ENCODE data around the gene GNB5.

The GNB5 gene

GRCh38 chr15:52224211-52224610 lies 33.0 kb upstream of the GNB5 start:
- H3K27me3 ChIP-seq (ENCODE audit: control insufficient read depth, insufficient read depth, low read length), result no peaks in the 10 kb centered on the region
- no peak overlapping the region for H3K4me3 ChIP-seq (ENCODE audit: low read depth, low read length)
- H3K9me3 ChIP-seq (ENCODE audit: control insufficient read depth, insufficient read depth, low read length), result no peaks in the 10 kb centered on the region
- no peak overlapping the region for H3K9ac ChIP-seq (ENCODE audit: low read depth, low read length)
- H3K4me1 ChIP-seq (ENCODE audit: control insufficient read depth, insufficient read depth, low read length), result no peaks in the 10 kb centered on the region
- peaks cover 16% of the 10 kb centered on the region for H3K36me3 ChIP-seq (ENCODE audit: control insufficient read depth, insufficient read depth, low read length)

GRCh38 chr15:52221730-52222129 lies 30.5 kb upstream of the GNB5 start:
- no peaks in the 10 kb centered on the region for H3K4me1 ChIP-seq (ENCODE audit: control insufficient read depth, insufficient read depth, low read length)
- H3K9me3 ChIP-seq (ENCODE audit: control insufficient read depth, insufficient read depth, low read length), result no peaks in the 10 kb centered on the region
- H3K9ac ChIP-seq (ENCODE audit: low read depth, low read length), result no peak overlapping the region
- H3K4me3 ChIP-seq (ENCODE audit: low read depth, low read length), result no peak overlapping the region
- H3K36me3 ChIP-seq (ENCODE audit: control insufficient read depth, insufficient read depth, low read length), result peaks cover 32% of the 10 kb centered on the region
- H3K27me3 ChIP-seq (ENCODE audit: control insufficient read depth, insufficient read depth, low read length), result no peaks in the 10 kb centered on the region

GRCh38 chr15:52220937-52221660 lies 29.9 kb upstream of the GNB5 start:
- H3K27me3 ChIP-seq (ENCODE audit: control insufficient read depth, insufficient read depth, low read length), result no peaks in the 10 kb centered on the region
- peaks cover 35% of the 10 kb centered on the region for H3K36me3 ChIP-seq (ENCODE audit: control insufficient read depth, insufficient read depth, low read length)
- no peak overlapping the region for H3K9ac ChIP-seq (ENCODE audit: low read depth, low read length)
- no peaks in the 10 kb centered on the region for H3K4me1 ChIP-seq (ENCODE audit: control insufficient read depth, insufficient read depth, low read length)
- no peak overlapping the region for H3K4me3 ChIP-seq (ENCODE audit: low read depth, low read length)
- no peaks in the 10 kb centered on the region for H3K9me3 ChIP-seq (ENCODE audit: control insufficient read depth, insufficient read depth, low read length)

GRCh38 chr15:52220251-52220650 lies 29.1 kb upstream of the GNB5 start:
- H3K9me3 ChIP-seq (ENCODE audit: control insufficient read depth, insufficient read depth, low read length), result no peaks in the 10 kb centered on the region
- H3K9ac ChIP-seq (ENCODE audit: low read depth, low read length), result no peak overlapping the region
- no peak overlapping the region for H3K4me3 ChIP-seq (ENCODE audit: low read depth, low read length)
- no peaks in the 10 kb centered on the region for H3K27me3 ChIP-seq (ENCODE audit: control insufficient read depth, insufficient read depth, low read length)
- peaks cover 35% of the 10 kb centered on the region for H3K36me3 ChIP-seq (ENCODE audit: control insufficient read depth, insufficient read depth, low read length)
- H3K4me1 ChIP-seq (ENCODE audit: control insufficient read depth, insufficient read depth, low read length), result no peaks in the 10 kb centered on the region

GRCh38 chr15:52218816-52219215 lies 27.6 kb upstream of the GNB5 start:
- Histone ChIP-seq H3K36me3 (ENCODE audit: control insufficient read depth, insufficient read depth, low read length) (peaks cover 37% of the 10 kb centered on the region), H3K4me1 (ENCODE audit: control insufficient read depth, insufficient read depth, low read length) (no peaks in the 10 kb centered on the region)

GRCh38 chr15:52218371-52218770 lies 27.2 kb upstream of the GNB5 start:
- Histone ChIP-seq H3K4me1 (ENCODE audit: control insufficient read depth, insufficient read depth, low read length) (no peaks in the 10 kb centered on the region), H3K9ac (ENCODE audit: low read depth, low read length) (no peak overlapping the region), H3K27me3 (ENCODE audit: control insufficient read depth, insufficient read depth, low read length) (no peaks in the 10 kb centered on the region), H3K9me3 (ENCODE audit: control insufficient read depth, insufficient read depth, low read length) (no peaks in the 10 kb centered on the region), H3K36me3 (ENCODE audit: control insufficient read depth, insufficient read depth, low read length) (peaks cover 38% of the 10 kb centered on the region), H3K4me3 (ENCODE audit: low read depth, low read length) (no peak overlapping the region)

More at GRCh38 chr15:52218816-52219215, 27.6 kb upstream of the GNB5 start:
- Histone ChIP-seq H3K4me3 (ENCODE audit: low read depth, low read length) (no peak overlapping the region), H3K27me3 (ENCODE audit: control insufficient read depth, insufficient read depth, low read length) (no peaks in the 10 kb centered on the region), H3K9ac (ENCODE audit: low read depth, low read length) (no peak overlapping the region), H3K9me3 (ENCODE audit: control insufficient read depth, insufficient read depth, low read length) (no peaks in the 10 kb centered on the region)

GRCh38 chr15:52217186-52217585 lies 26.0 kb upstream of the GNB5 start:
- Histone ChIP-seq H3K4me1 (ENCODE audit: control insufficient read depth, insufficient read depth, low read length) (no peaks in the 10 kb centered on the region), H3K9ac (ENCODE audit: low read depth, low read length) (no peak overlapping the region), H3K36me3 (ENCODE audit: control insufficient read depth, insufficient read depth, low read length) (peaks cover 39% of the 10 kb centered on the region), H3K27me3 (ENCODE audit: control insufficient read depth, insufficient read depth, low read length) (no peaks in the 10 kb centered on the region), H3K9me3 (ENCODE audit: control insufficient read depth, insufficient read depth, low read length) (no peaks in the 10 kb centered on the region), H3K4me3 (ENCODE audit: low read depth, low read length) (no peak overlapping the region)

GRCh38 chr15:52214553-52214952 lies 23.4 kb upstream of the GNB5 start:
- Histone ChIP-seq H3K36me3 (ENCODE audit: control insufficient read depth, insufficient read depth, low read length) (peaks cover 33% of the 10 kb centered on the region), H3K4me1 (ENCODE audit: control insufficient read depth, insufficient read depth, low read length) (no peaks in the 10 kb centered on the region), H3K9ac (ENCODE audit: low read depth, low read length) (no peak overlapping the region)

GRCh38 chr15:52213206-52213605 lies 22.0 kb upstream of the GNB5 start:
- Histone ChIP-seq H3K27me3 (ENCODE audit: control insufficient read depth, insufficient read depth, low read length) (no peaks in the 10 kb centered on the region), H3K9me3 (ENCODE audit: control insufficient read depth, insufficient read depth, low read length) (no peaks in the 10 kb centered on the region), H3K4me3 (ENCODE audit: low read depth, low read length) (no peak overlapping the region), H3K36me3 (ENCODE audit: control insufficient read depth, insufficient read depth, low read length) (peaks cover 26% of the 10 kb centered on the region), H3K9ac (ENCODE audit: low read depth, low read length) (no peak overlapping the region), H3K4me1 (ENCODE audit: control insufficient read depth, insufficient read depth, low read length) (no peaks in the 10 kb centered on the region)

More at GRCh38 chr15:52214553-52214952, 23.4 kb upstream of the GNB5 start:
- H3K27me3 ChIP-seq (ENCODE audit: control insufficient read depth, insufficient read depth, low read length), result no peaks in the 10 kb centered on the region
- no peak overlapping the region for H3K4me3 ChIP-seq (ENCODE audit: low read depth, low read length)
- no peaks in the 10 kb centered on the region for H3K9me3 ChIP-seq (ENCODE audit: control insufficient read depth, insufficient read depth, low read length)

- Histone ChIP-seq H3K36me3 (ENCODE audit: control insufficient read depth, insufficient read depth, low read length) (peaks cover 13% of the 10 kb centered on the region), H3K4me1 (ENCODE audit: control insufficient read depth, insufficient read depth, low read length) (no peaks in the 10 kb centered on the region), H3K9me3 (ENCODE audit: control insufficient read depth, insufficient read depth, low read length) (no peaks in the 10 kb centered on the region), H3K9ac (ENCODE audit: low read depth, low read length) (no peak overlapping the region), H3K4me3 (ENCODE audit: low read depth, low read length) (no peak overlapping the region), H3K27me3 (ENCODE audit: control insufficient read depth, insufficient read depth, low read length) (no peaks in the 10 kb centered on the region)
Observed at GRCh38 chr15:52208306-52208946, 17.2 kb upstream of the GNB5 start.

GRCh38 chr15:52207191-52207590 lies 16.0 kb upstream of the GNB5 start:
- H3K36me3 ChIP-seq (ENCODE audit: control insufficient read depth, insufficient read depth, low read length), result peaks cover 8% of the 10 kb centered on the region
- no peak overlapping the region for H3K9ac ChIP-seq (ENCODE audit: low read depth, low read length)

GRCh38 chr15:52206446-52206845 lies 15.3 kb upstream of the GNB5 start:
- peaks cover 5% of the 10 kb centered on the region for H3K36me3 ChIP-seq (ENCODE audit: control insufficient read depth, insufficient read depth, low read length)
- no peak overlapping the region for H3K4me3 ChIP-seq (ENCODE audit: low read depth, low read length)
- no peaks in the 10 kb centered on the region for H3K27me3 ChIP-seq (ENCODE audit: control insufficient read depth, insufficient read depth, low read length)
- H3K9ac ChIP-seq (ENCODE audit: low read depth, low read length), result no peak overlapping the region
- no peaks in the 10 kb centered on the region for H3K9me3 ChIP-seq (ENCODE audit: control insufficient read depth, insufficient read depth, low read length)
- H3K4me1 ChIP-seq (ENCODE audit: control insufficient read depth, insufficient read depth, low read length), result no peaks in the 10 kb centered on the region

More at GRCh38 chr15:52207191-52207590, 16.0 kb upstream of the GNB5 start:
- Histone ChIP-seq H3K9me3 (ENCODE audit: control insufficient read depth, insufficient read depth, low read length) (no peaks in the 10 kb centered on the region), H3K4me3 (ENCODE audit: low read depth, low read length) (no peak overlapping the region), H3K4me1 (ENCODE audit: control insufficient read depth, insufficient read depth, low read length) (no peaks in the 10 kb centered on the region), H3K27me3 (ENCODE audit: control insufficient read depth, insufficient read depth, low read length) (no peaks in the 10 kb centered on the region)
